ENCODE measurements around the gene CARD9. TPM values are rescaled to one million over a fixed set of nuclear protein-coding genes. Genes with fewer than 3 reads are reported as not detected.
"Not testable (repeated sequence)": the region's sequence is repeated elsewhere in the genome, so short reads cannot be mapped to it uniquely, and the experiment has no call there.

Gene CARD9
- 2.0 TPM for polyA plus RNA-seq (2013, experiment 1 of 2; ENCODE audit: insufficient read length)
- 2.0 TPM for polyA plus RNA-seq (2013, experiment 2 of 2; ENCODE audit: insufficient read length)

- DNase-seq: no peak
Measured at GRCh38 chr9:136373300-136374182, at the start of gene CARD9. Gene CARD9 (minus strand): TSS chr9:136373669. CDS start chr9:136372078, 1,591 bp downstream.

- DNase-seq: no peak
Measured at GRCh38 chr9:136422876-136423275, 49.4 kb upstream of the CARD9 start.

- DNase-seq: no peak
Measured at GRCh38 chr9:136421791-136422190, 48.3 kb upstream of the CARD9 start.

- no peak for DNase-seq
Measured at GRCh38 chr9:136419092-136419420, 45.6 kb upstream of the CARD9 start.

GRCh38 chr9:136418182-136419091 lies 45.0 kb upstream of the CARD9 start:
- DNase-seq: no peak

GRCh38 chr9:136416914-136417313 lies 43.4 kb upstream of the CARD9 start:
- no peak for DNase-seq

- no peak for DNase-seq
Measured at GRCh38 chr9:136416427-136416826, 43.0 kb upstream of the CARD9 start.

- DNase-seq: no peak
Measured at GRCh38 chr9:136412962-136413361, 39.5 kb upstream of the CARD9 start.

- DNase-seq: no peak
Measured at GRCh38 chr9:136411378-136411777, 37.9 kb upstream of the CARD9 start.

GRCh38 chr9:136410500-136411287 lies 37.2 kb upstream of the CARD9 start, which contains the start of the genes ENTR1 and PMPCA:
Gene ENTR1 (minus strand): TSS chr9:136410614. CDS start chr9:136410397, 217 bp downstream.
Gene PMPCA (plus strand): TSS chr9:136410658. CDS start chr9:136410669, 11 bp downstream.
- peak; percentile 87 for DNase-seq

GRCh38 chr9:136409557-136410455 lies 36.3 kb upstream of the CARD9 start:
- peak; percentile 32 for DNase-seq

GRCh38 chr9:136407911-136408310 lies 34.4 kb upstream of the CARD9 start:
- DNase-seq: no peak

- DNase-seq: not testable (repeated sequence)
Measured at GRCh38 chr9:136407061-136407460, 33.6 kb upstream of the CARD9 start.

GRCh38 chr9:136405904-136406303 lies 32.4 kb upstream of the CARD9 start:
- DNase-seq: not testable (repeated sequence)

GRCh38 chr9:136405481-136405880 lies 32.0 kb upstream of the CARD9 start:
- DNase-seq: no peak

GRCh38 chr9:136404801-136405136 lies 31.3 kb upstream of the CARD9 start:
- no peak for DNase-seq

GRCh38 chr9:136403915-136404800 lies 30.7 kb upstream of the CARD9 start:
- DNase-seq: no peak

GRCh38 chr9:136403538-136403914 lies 30.1 kb upstream of the CARD9 start:
- DNase-seq: no peak

- DNase-seq: no peak
Measured at GRCh38 chr9:136402067-136402466, 28.6 kb upstream of the CARD9 start.

Data from fibroblast of skin of abdomen (primary cell).